Stimulated activated CD4-positive, alpha-beta T cell treated with anti-CD3 and anti-CD28 coated beads, Interleukin-1b, Interleukin-23, amount 100 ng/mL, for 4 hours (primary cell): ENCODE results near the gene UNC93B1.
A peak's percentile ranks its signal among the peaks of the same experiment; 100 is the strongest.
"Not testable (repeated sequence)": the region's sequence is repeated elsewhere in the genome, so short reads cannot be mapped to it uniquely, and the experiment has no call there.

Experiments used
- DNase-seq, 2 donors: peaks; one replicate each; pipeline ENCODE4 v3.0.0-alpha.2; 2020; ENCODE audit warnings: low read depth in 2 of 2

The UNC93B1 gene

GRCh38 chr11:68009391-68010089 is 5.6 kb upstream of the UNC93B1 start:
- no peak for DNase-seq

DNA sequence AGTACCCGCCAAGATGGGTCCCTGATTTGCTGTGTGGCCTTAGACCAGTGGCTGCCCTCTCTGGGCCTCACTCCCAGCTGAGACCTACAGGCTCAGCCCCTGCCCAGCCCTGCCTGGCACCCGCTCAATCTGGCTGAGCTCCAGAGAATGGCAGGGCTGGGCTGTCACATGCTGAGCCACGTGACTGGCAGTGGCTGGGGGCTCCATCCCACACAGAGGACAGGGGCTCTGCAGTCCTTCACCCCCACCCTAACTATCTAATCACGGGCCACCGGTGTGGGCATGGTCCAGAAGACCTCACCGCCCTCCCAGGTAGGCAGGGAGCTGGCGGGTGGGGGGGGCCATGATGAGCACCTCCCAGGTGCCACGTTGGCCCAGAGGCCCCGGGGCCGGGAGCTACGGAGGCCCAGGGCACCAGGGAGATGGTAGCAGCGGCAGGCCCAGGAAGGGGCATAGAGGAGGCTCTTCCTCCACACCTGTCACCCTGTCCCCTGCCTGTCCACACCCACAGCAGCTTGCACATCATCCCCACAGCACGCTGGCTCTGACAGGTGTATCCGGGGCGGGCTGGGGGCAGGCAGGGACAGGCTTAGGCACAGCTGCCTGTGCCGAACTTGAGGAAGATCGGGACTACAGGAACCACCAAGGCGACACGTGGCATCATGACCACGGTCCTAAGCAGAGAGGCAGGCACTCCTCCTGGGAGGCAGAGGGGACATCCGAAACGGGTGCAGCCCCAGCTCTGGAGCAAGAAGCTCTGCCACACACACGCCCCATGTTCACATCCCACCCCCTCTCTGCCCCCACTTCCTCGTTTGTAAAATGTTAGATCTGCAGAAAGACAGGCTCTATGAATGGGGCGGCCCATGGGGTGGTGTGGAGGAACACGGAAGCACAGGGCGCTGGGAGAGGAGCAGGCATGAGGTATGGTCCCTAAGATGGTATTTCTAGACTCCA is 4.8 kb upstream of the UNC93B1 start:
- no peak for DNase-seq

DNA sequence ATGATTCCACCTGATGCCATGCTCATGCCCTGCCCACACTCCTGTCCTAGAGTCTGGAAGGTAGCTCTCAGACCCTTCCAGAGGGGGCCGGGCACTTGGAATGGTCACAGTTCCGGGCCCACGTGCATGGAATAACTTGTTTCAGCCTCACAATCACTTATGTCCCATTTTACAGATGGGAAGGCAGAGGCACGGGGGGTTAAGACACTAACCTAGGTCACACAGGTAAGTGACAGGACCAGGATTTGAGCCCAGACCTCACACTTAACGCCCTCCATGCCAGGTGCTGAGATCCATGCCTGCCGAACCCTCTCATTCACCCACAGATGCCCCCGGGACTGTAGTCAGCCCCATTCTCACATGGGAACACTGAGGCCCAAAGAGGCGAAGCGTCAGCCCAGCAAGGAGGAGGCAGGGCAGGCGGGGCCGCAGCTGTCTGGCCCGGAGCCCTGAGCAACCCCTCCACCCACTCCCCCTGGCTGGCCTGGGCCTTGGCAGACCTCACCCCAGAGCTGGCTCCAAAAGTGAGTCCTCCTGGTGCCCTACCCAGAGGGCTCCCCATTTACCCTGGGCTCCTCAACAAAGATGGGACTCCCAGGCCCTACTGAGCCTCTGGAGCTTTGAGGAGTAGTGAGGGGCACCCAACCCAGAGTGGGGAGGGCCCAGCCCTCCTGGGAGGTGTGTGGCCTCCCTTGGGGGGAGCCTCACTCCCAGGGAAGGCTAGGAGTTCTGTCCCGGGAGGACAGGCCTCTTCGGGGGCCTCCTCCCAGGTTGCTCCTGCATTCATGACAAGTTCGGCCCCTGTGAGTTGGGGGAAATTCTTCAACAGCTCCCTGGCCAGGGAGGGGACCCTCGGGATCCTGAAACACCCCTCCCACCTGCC is 3.8 kb upstream of the UNC93B1 start:
- no peak for DNase-seq

DNA sequence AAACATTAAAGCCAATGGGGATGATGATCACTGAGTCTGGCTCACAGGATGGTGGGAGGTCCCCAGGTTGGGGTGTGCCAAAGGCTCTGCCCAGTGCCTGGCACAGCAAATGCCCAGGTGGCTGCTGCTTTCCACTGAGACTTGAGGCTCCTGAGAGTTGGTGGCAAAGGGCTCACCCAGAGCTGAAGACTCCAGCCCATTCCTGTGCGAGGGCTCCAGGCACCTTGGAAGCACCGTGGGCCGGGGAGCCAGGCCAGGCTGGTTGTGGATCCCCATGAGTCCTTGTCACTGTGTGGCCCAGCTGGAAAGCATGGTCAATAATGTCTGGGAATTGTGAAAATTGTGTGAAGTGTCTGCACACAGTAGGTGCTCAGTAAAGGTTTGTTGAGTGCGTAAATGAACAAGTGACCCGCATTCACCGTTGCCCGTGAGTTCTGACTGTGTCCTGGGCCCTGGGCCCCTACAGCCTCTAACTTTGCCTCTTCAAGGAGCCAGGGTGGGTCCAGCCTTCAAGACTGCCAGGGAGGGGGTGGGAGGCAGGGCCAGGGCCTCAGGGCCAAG is 2.8 kb upstream of the UNC93B1 start:
- DNase-seq, result no peak

DNA sequence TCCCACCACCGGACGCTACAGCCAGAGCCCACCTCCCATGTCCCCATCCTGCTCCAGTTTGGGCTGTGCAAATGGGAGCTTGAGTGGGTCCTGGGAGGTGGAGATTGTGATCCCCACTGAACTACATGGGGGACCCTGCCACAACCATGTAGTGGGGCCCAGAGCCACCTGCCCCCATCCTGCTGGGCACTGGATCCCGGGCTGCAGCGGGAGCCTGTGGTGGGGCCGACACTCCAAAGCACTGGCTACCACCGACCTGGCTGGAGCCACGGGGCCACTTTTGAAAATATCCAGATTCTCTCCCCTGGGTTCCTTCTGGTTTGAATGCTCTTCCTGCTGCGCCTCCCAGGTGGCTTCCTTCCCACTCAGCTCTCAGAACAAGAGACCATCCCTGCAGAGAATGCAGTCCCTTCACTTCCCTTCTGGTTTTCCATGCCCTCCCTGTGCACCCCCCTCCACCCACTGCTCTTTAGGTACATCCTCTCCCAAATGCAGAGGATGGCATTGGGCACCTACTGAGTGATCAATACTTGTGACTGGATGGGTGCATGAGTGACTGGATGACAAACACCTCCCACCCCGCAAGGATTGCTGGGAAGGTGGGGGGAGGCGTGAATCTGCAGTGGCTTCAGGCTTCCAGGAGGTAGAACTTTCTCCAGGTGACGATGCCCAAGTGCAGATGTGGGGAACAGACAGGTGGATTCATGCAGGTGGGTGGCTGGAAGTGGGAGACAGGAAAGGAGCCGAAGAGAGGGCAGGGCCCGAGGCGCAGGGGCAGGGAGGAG is 846 bp upstream of the UNC93B1 start:
- no peak for DNase-seq

DNA sequence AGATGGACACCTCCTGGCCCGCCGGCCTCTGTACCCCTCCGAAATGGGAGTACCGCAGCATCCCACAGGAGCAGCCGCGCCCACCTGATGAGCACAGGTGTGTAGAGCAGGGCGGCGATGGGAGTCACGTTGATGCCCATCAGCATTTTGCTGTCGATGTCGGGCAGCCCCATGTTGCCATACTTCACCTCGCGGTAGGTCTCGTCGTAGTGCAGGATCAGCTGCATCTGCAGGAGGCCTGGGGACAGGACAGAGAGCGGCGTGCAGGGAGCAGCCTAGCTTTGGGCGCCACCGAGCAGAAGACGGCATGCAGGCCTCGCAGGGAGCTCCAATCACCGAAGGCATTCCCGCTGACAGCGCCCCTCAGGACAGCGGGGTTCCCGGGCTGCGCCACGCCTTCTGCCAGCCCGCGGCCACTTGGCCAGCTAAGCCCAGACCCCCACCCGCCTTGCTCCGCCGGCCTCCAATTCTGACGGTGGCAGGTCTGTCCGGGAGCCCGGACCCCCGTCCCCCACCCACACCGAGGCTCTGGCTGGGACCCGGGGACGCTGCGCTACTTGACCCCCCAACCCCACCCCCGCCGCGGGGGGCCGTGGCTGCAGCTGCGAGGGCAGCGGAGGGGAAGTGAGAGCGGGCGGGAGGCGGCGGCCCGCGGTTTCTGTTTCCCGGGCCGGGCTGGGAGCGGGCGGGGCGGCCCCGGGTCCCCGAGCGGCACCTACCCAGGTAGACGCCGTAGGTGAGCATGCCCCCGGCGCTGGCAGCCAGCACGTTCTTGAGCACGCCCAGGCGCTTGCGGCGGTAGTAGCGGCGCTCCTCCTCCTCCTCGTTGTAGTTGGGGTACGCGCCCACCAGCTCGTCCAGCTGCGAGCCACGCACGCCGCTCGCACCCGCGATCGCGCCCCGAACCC is 705 bp downstream of the UNC93B1 start:
- DNase-seq, result peak; percentile 34 to 41

- no peak for DNase-seq
These were observed 1.3 kb downstream of the UNC93B1 start for GRCh38 chr11:68002575-68002937.

DNA sequence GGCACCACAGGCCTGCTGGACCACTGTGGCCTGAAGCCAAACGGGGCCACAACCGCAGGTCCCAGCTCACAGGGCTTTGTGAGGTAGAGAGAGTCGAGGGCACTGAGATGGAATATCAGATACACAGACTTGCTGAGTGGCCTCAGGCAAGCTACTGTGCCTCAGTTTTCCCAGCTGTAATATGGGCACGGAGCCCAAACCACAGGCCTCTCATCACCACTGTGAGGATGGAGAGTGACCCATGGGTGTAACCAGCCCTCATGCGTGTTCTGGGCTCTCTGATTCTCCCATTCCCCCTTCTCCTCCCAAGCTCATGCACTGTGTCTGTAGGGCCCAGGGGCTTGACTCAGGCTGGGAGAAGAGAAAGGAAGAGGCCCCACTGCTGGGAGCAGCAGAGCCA is 4.2 kb downstream of the UNC93B1 start:
- DNase-seq, result no peak

GRCh38 chr11:67999201-67999629 is 4.7 kb downstream of the UNC93B1 start:
- no peak for DNase-seq

GRCh38 chr11:67998150-67999045 is 5.5 kb downstream of the UNC93B1 start:
- no peak for DNase-seq

GRCh38 chr11:67997475-67997921 is 6.4 kb downstream of the UNC93B1 start:
- DNase-seq, result no peak

DNA sequence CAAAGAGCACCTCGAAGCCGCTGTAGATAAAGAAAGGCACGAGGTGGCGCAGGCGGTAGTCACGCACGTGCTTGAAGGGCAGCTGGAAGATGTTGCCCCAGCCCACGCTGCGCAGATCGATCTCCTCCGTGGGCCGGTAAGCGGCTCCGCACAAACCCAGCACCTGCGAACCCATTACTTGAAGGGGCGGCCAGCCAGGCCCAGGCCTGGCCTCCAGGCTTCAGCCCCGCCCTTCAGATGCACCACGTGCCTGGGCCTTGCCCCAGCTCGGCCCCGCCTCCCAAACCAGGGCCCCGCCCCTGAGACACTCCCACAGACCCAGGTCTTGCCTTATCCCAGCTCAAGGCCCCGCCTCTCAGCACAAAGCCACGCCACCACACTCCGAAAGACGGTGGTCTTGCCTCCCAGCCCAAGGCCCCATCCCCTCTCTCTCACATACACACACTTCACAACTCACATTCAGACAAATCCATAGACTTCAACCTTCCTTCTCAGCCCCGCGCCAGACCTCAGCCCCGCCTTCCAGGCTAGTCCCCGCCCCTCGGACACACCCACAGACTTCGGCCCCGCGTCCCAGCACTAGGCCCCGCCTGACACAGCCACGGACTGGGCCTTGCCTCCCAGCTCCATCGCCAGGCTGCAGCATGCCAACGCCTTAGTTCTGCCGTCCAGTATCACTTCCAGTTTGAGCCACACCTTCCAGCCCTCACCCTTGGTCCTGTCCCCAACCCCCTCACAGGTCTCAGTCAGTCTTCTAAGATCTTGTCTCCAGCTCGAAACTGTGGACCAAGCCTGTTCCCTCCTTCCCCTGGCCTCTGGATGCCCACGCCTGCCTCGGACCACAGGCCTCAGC is 7.0 kb downstream of the UNC93B1 start:
- peak in 1 of 2 donors; percentile 18 for DNase-seq

DNA sequence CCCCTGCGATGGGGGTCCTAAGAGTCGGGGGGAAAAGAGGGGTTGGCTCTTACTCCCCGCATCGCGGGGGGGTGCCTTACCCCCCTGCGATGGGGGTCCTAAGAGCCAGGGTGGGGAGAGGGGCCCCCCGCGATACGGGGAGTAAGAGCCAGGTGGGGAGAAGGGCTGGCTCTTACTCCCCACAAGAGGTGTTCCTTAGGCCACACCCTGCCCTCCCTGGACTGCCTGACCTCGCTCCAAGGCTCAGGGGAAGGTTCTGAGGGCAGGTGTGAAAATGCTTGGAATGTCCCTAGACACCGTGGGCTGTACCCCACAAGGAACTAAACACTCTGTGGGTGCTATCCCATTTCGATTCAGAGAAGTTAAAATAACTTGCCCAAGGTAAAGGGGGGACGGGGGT is 7.8 kb downstream of the UNC93B1 start:
- DNase-seq, result no peak

GRCh38 chr11:67995579-67995978 is 8.3 kb downstream of the UNC93B1 start:
- not testable (repeated sequence) for DNase-seq

- DNase-seq, result not testable (repeated sequence)
These were observed 8.8 kb downstream of the UNC93B1 start for GRCh38 chr11:67995129-67995528.

DNA sequence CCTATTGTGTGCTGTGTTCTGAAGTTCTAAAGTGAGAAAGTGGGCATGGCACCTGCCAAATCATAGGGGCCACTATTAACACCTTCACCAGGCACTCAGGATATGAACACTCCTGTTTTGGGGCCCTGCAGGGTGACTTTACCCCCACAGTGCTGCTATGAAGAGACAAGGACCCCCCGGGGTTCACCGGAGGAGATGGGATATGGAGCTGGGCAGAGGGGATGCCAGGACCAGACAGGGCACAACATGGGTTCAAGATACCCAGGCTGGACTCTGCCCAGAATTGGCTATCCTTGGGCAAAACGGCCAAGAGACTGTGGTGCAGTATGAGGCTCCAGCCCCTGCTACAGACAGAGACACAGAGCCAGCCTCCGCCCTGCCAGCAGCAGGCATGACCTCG is 9.5 kb downstream of the UNC93B1 start:
- DNase-seq, result not testable (repeated sequence)

- peak in 1 of 2 donors; percentile 23 for DNase-seq
These were observed 10.1 kb downstream of the UNC93B1 start for GRCh38 chr11:67993821-67994220.
